HepG2 (cell line): Measurements from ENCODE around the gene NOC2L. TPM values are rescaled to one million over a fixed set of nuclear protein-coding genes. Genes with fewer than 3 reads are reported as not detected.
A peak's percentile ranks its signal among the peaks of the same experiment; 100 is the strongest.

Experiments used
- DPF2 ChIP-seq: sonication (generic); formaldehyde crosslinking; IDR thresholded peaks from 2 replicates; pipeline ENCODE4 v1.4.0; 2020; ENCODE audit warnings: mild to moderate bottlenecking, low read depth, missing genetic modification reagents, borderline replicate concordance
- DR1 ChIP-seq: sonication (generic); formaldehyde crosslinking; IDR thresholded peaks from 2 replicates; pipeline ENCODE4 v1.8.0; 2021; ENCODE audit warnings: mild to moderate bottlenecking, missing genetic modification reagents, inconsistent platforms
- FOXC1 ChIP-seq: sonication (generic); formaldehyde crosslinking; IDR thresholded peaks from 2 replicates; pipeline ENCODE4 v1.8.0; 2022; ENCODE audit warnings: mild to moderate bottlenecking, missing genetic modification reagents, borderline replicate concordance
- HCFC1 ChIP-seq: fragments of 150-350 bp; IDR thresholded peaks from 2 replicates; pipeline ENCODE4 v1.6.1; 2014; ENCODE audit warnings: low read depth, low read length
- HNF1A ChIP-seq, 2 experiments: sonication (generic) in 1 of 2; formaldehyde crosslinking in 1 of 2; IDR thresholded peaks; 2 replicates each; pipeline versions ENCODE4 v1.4.0 to v1.6.1; 2016 to 2020; ENCODE audit warnings: borderline replicate concordance in 1 of 2, low read depth in 1 of 2, mild to moderate bottlenecking in 1 of 2, missing genetic modification reagents in 1 of 2
- HNRNPUL1 ChIP-seq: fragments of 200-400 bp; formaldehyde crosslinking; IDR thresholded peaks from 2 replicates; pipeline ENCODE4 v1.6.1; 2017; ENCODE audit warnings: low read depth, mild to moderate bottlenecking, low read length, moderate library complexity
- HOXA3 ChIP-seq: sonication (generic); formaldehyde crosslinking; IDR thresholded peaks from 2 replicates; pipeline ENCODE4 v1.5.0; 2020; ENCODE audit warnings: missing genetic modification reagents
- MTF2 ChIP-seq: sonication (generic); formaldehyde crosslinking; IDR thresholded peaks from 2 replicates; pipeline ENCODE4 v1.5.0; 2020; ENCODE audit warnings: missing genetic modification reagents, borderline replicate concordance
- MXI1 ChIP-seq: IDR thresholded peaks from 3 replicates; pipeline ENCODE4 v1.6.1; 2012; ENCODE audit warnings: low read depth, low read length, inconsistent platforms, borderline replicate concordance
- NR2F6 ChIP-seq, 2 experiments: IDR thresholded peaks; 2 replicates each; pipeline ENCODE4 v1.6.1; 2016; ENCODE audit warnings: antibody characterized with exemption in 1 of 2, mild to moderate bottlenecking in 1 of 2
- PHF8 ChIP-seq: sonication (generic); formaldehyde crosslinking; IDR thresholded peaks from 2 replicates; pipeline ENCODE4 v1.5.0; 2020; ENCODE audit warnings: missing genetic modification reagents
- SIN3A ChIP-seq: IDR thresholded peaks from 2 replicates; pipeline ENCODE4 v1.6.1; 2011; ENCODE audit warnings: low read depth, mild to moderate bottlenecking, control low read depth, low read length, borderline replicate concordance
- SKI ChIP-seq: fragments of 450-650 bp; IDR thresholded peaks from one replicate; pipeline ENCODE4 v1.6.1; 2018; ENCODE audit warnings: mild to moderate bottlenecking; ENCODE audit not compliant: partially characterized antibody
- THRA ChIP-seq: sonication (generic); formaldehyde crosslinking; IDR thresholded peaks from 2 replicates; pipeline ENCODE4 v1.4.0; 2020; ENCODE audit warnings: missing genetic modification reagents, borderline replicate concordance
- ZFP82 ChIP-seq: sonication (generic); formaldehyde crosslinking; IDR thresholded peaks from 2 replicates; pipeline ENCODE4 v1.5.1; 2020; ENCODE audit warnings: mild to moderate bottlenecking, missing genetic modification reagents, borderline replicate concordance
- ZFX ChIP-seq: sonication (generic); formaldehyde crosslinking; IDR thresholded peaks from 2 replicates; pipeline ENCODE4 v1.4.0; 2020; ENCODE audit warnings: mild to moderate bottlenecking, low read depth, missing genetic modification reagents, moderate library complexity
- ZNF180 ChIP-seq: sonication (generic); formaldehyde crosslinking; IDR thresholded peaks from 2 replicates; pipeline ENCODE4 v1.4.0; 2020; ENCODE audit warnings: low read depth, missing genetic modification reagents, borderline replicate concordance
- ZNF3 ChIP-seq: IDR thresholded peaks from 2 replicates; pipeline ENCODE4 v1.7.0; 2017; ENCODE audit warnings: inconsistent platforms
- ZXDC ChIP-seq: sonication (generic); formaldehyde crosslinking; IDR thresholded peaks from 2 replicates; pipeline ENCODE4 v1.5.0; 2020; ENCODE audit warnings: mild to moderate bottlenecking, missing genetic modification reagents
- polyA plus RNA-seq, 8 experiments: library from polyadenylated mRNA; depleted of rRNA in 3 of 8; stranded (reverse) in 7 of 8; unstranded in 1 of 8; fragments of >200 nt; fragmentation: Illumina TruSeq in 4 of 8; extraction: Trizol in 4 of 8; gene quantifications; 2 replicates each; pipeline versions ENCODE4 v1.2.1 to v1.2.3, GENCODE V29; 2011 to 2016; ENCODE audit warnings: low read depth in 4 of 8, missing spikeins in 1 of 8, mixed read lengths in 1 of 8; ENCODE audit not compliant: insufficient read depth in 1 of 8
- total RNA-seq, 5 experiments: library from RNA; depleted of rRNA; stranded (reverse); fragments of >200 nt; fragmentation: Illumina TruSeq; extraction: Trizol; gene quantifications; 2 replicates each; pipeline ENCODE4 v1.2.3, GENCODE V29; 2016; ENCODE audit warnings: low read depth in 1 of 5
- TF ChIP-seq, protein P1 (sequence below): sonication (generic); formaldehyde crosslinking; IDR thresholded peaks from 2 replicates; pipeline ENCODE4 v1.4.0; 2020; ENCODE audit warnings: missing genetic modification reagents

Gene NOC2L
- total and polyA plus RNA-seq, 2 of the 13 experiments (the other 11 are each of a cell fraction or from before 2014, with no cell fraction given): 32.0 to 103 TPM

DNA sequence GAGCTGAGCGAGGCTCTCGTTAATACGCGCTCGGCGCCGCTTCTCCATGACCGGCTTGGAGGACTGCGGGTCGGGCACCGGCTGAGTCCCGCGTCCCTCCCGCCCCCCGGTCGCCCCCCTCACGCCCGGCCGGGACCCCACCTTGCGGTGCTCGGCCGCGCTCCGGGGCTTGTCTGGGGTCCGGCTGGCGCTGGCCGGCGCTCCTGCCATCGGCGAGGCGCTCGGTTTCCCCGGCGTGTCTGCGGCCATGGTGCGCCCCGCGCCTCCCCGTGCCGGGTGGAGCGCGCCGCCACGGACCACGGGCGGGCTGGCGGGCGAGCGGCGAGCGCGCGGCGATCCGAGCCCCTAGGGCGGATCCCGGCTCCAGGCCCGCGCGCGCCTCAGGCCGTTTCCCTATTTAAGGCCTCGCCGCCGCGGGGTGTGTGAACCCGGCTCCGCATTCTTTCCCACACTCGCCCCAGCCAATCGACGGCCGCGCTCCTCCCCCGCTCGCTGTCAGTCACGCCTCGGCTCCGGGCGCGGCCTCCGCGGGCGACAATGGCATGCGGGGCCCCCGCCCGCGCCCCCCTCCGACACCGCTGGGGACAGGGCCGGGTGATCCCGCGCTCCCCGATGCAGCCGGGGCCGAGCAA lies 40.8 kb upstream of the NOC2L start, which contains the start of gene HES4 (continued):
- TF ChIP-seq DPF2 (CRISPR knock-in tag) (no peak), MTF2 (no peak), ZFP82 (CRISPR knock-in tag) (0 out of 2 replicates have a peak, but pooled peaks have one; percentile 28), ZFX (CRISPR knock-in tag) (peak; percentile 82), HCFC1 (0 out of 2 replicates have a peak, but pooled peaks have one; percentile 10), DR1 (CRISPR knock-in tag) (peak; percentile 82), ZNF180 (CRISPR knock-in tag) (no peak), HNRNPUL1 (no peak), NR2F6 (IDR thresholded peaks at IDR 0.05) (no peak), NR2F6 (CRISPR knock-in tag; IDR thresholded peaks at IDR 0.05) (no peak), THRA (CRISPR knock-in tag) (no peak), SKI (peak; percentile 45), HOXA3 (CRISPR knock-in tag) (no peak), HNF1A (IDR thresholded peaks at IDR 0.05; ENCODE audit: low read depth) (no peak), HNF1A (CRISPR knock-in tag; IDR thresholded peaks at IDR 0.05; ENCODE audit: borderline replicate concordance) (0 out of 2 replicates have a peak, but pooled peaks have one; percentile 11), SIN3A (0 out of 2 replicates have a peak, but pooled peaks have one; percentile 22), ZXDC (0 out of 2 replicates have a peak, but pooled peaks have one; percentile 4), FOXC1 (CRISPR knock-in tag) (no peak), PHF8 (CRISPR knock-in tag) (no peak), MXI1 (peak; percentile 32; the same call in 1 of the 3 replicates), ZNF3 (CRISPR knock-in tag) (no peak)
- TF ChIP-seq, protein P1, sequence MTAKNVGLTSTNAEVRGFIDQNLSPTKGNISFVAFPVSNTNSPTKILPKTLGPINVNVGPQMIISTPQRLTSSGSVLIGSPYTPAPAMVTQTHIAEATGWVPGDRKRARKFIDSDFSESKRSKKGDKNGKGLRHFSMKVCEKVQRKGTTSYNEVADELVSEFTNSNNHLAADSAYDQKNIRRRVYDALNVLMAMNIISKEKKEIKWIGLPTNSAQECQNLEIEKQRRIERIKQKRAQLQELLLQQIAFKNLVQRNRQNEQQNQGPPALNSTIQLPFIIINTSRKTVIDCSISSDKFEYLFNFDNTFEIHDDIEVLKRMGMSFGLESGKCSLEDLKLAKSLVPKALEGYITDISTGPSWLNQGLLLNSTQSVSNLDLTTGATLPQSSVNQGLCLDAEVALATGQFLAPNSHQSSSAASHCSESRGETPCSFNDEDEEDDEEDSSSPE (CRISPR knock-in tag): peak; percentile 63; the same call in 1 of the 2 replicates
